HepG2 (cell line): ENCODE results near the gene CAPZA1.
"Not testable (repeated sequence)": the region's sequence is repeated elsewhere in the genome, so short reads cannot be mapped to it uniquely, and the experiment has no call there.

ENCODE experiments used
- AKNA ChIP-seq: sonication (generic); formaldehyde crosslinking; IDR thresholded peaks from 2 replicates; pipeline ENCODE4 v1.4.0; 2020; ENCODE audit warnings: missing genetic modification reagents, borderline replicate concordance
- POLR2A ChIP-seq, 2 experiments: IDR thresholded peaks; 2 replicates each; pipeline ENCODE4 v1.6.1; 2011; ENCODE audit warnings: low read depth in 2 of 2, low read length in 2 of 2, mild to moderate bottlenecking in 1 of 2, moderate library complexity in 1 of 2; ENCODE audit not compliant: insufficient read depth in 1 of 2
- POLR2AphosphoS5 ChIP-seq: IDR thresholded peaks from 2 replicates; pipeline ENCODE4 v1.6.1; 2012; ENCODE audit warnings: low read depth, low read length
- ZNF510 ChIP-seq: sonication (generic); formaldehyde crosslinking; IDR thresholded peaks from 2 replicates; pipeline ENCODE4 v1.4.0; 2020; ENCODE audit warnings: low read depth, mild to moderate bottlenecking, missing genetic modification reagents
- TF ChIP-seq, protein P1 (sequence below): sonication (generic); formaldehyde crosslinking; IDR thresholded peaks from 2 replicates; pipeline ENCODE4 v1.5.0; 2020; ENCODE audit warnings: mild to moderate bottlenecking, missing genetic modification reagents, moderate library complexity

DNA sequence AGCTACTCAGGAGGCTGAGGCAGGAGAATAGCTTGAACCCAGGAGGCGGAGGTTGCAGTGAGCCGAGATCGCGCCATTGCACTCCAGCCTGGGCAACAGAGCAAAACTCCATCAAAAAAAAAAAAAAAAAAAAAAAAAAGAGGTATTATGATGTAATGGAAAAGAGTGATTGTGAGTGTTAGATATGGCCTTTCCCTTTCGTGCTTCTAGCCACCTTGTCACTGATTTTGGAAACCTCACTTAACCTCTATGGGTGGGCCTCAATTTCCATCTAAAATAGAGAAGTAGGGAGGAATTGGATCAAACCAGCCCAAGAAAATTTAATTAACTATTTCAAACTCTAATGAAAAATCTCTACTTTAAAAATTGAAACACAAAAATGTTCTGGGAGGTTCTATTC is 4.9 kb downstream of the CAPZA1 start:
- TF ChIP-seq, protein P1, sequence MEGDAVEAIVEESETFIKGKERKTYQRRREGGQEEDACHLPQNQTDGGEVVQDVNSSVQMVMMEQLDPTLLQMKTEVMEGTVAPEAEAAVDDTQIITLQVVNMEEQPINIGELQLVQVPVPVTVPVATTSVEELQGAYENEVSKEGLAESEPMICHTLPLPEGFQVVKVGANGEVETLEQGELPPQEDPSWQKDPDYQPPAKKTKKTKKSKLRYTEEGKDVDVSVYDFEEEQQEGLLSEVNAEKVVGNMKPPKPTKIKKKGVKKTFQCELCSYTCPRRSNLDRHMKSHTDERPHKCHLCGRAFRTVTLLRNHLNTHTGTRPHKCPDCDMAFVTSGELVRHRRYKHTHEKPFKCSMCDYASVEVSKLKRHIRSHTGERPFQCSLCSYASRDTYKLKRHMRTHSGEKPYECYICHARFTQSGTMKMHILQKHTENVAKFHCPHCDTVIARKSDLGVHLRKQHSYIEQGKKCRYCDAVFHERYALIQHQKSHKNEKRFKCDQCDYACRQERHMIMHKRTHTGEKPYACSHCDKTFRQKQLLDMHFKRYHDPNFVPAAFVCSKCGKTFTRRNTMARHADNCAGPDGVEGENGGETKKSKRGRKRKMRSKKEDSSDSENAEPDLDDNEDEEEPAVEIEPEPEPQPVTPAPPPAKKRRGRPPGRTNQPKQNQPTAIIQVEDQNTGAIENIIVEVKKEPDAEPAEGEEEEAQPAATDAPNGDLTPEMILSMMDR (CRISPR knock-in tag): not testable (repeated sequence)
- TF ChIP-seq AKNA (CRISPR knock-in tag); ZNF510; POLR2AphosphoS5; POLR2A (IDR thresholded peaks at IDR 0.05; ENCODE audit: insufficient read depth in 1 of 2, low read depth in 2 of 2, low read length in 2 of 2): not testable (repeated sequence)
